GM12865 (cell line): ENCODE measurements around the gene ANGPTL2.
A peak's percentile ranks its signal among the peaks of the same experiment; 100 is the strongest.

Experiments
- DNase-seq: peaks from one replicate; pipeline ENCODE4 v3.0.0; 2010; ENCODE audit warnings: low read depth
- H3K4me3 ChIP-seq: 2 replicates; pipeline ENCODE4 v1.5.1; 2011; ENCODE audit warnings: mild to moderate bottlenecking, low read depth, low read length, control low read depth
- CTCF ChIP-seq: IDR thresholded peaks from 2 replicates; pipeline ENCODE4 v1.5.1; 2011; ENCODE audit warnings: low read length, control low read depth, low read depth, inconsistent platforms; ENCODE audit not compliant: insufficient read depth; ENCODE audit errors: missing control alignments

Gene ANGPTL2

DNA sequence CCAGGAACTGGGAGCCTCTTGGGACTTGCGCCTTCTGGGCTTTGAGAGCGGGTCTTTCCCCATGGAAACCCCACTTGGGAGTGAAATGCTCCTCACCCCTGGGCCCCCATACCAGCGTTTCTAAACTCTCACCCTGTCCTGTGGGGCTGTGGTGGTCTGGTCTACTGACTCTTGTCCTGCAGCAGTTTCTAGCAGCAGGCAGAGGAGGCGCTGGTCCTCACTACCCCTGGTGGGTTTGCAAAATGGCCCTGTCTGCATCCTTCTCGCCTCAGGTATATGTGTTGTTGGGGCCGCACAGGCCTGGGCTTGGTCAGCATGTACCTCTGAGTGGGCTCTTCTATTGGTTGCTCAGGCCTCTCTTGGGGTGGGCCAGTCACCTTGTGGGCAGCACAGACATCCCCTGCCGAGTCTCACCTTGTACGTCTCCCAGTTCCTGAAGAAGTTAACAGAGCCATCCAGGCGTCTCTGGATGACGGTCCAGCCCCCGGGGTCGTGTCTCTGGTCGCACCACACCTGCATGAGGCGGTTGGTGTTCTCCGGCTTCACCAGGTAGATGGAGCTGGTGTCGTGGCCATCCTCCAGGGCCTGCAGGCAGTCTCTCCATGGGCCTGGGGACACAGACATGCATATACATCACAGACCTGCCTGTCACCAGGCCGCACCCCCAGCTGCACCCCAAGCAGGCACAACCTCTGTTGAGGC lies 29.0 kb downstream of the ANGPTL2 start:
- no peak overlapping the region for H3K4me3 ChIP-seq
- no peak for DNase-seq
- no peak for TF ChIP-seq CTCF

DNA sequence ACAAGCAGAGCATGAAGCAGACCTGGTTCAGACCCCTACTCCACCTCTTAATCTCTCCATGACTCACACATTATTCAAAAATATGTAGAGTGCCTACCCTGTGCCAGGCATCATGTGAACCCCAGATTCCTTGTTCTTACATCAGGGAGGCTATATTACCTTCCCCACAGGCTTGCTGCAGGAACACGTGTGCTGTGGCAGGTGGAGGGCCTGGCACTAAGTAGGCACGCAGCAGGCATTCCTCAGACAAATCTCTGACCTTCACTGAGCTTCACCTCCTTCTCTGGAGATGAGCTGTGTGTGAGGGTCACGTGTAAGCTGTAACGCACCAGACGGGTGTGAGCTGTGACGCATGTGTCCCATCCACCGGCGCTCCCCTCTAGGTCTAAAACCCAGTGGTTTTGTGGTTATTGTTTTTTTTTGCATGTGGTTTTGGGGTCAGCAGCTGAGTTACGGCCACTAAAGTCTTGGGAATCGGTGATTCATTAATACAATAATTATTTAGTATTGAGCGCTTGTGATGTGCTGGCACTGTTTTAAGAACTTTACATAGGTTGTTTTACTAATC lies 30.3 kb downstream of the ANGPTL2 start:
- no peak overlapping the region for H3K4me3 ChIP-seq
- TF ChIP-seq CTCF = no peak
- peak; percentile 29 for DNase-seq

DNA sequence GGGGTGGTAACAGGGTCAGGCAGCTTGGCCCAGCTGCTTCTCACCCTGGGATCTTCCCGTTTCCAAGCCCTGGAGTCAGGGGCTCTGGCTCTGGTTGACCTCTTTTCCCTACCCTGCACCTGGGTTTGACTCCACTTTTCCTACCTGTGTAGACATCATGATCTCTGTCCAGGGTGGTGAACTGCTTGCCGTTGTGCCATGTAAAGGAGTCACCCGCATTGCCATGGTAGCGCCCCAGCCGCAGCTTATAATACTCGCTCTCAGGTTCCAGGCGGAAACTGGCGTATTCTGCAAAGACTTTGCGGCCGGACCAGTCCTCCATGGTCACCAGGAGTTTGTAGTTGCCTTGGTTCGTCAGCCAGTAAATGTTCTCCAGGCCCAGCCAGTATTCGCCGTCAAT lies 30.9 kb downstream of the ANGPTL2 start:
- no peak for TF ChIP-seq CTCF

DNA sequence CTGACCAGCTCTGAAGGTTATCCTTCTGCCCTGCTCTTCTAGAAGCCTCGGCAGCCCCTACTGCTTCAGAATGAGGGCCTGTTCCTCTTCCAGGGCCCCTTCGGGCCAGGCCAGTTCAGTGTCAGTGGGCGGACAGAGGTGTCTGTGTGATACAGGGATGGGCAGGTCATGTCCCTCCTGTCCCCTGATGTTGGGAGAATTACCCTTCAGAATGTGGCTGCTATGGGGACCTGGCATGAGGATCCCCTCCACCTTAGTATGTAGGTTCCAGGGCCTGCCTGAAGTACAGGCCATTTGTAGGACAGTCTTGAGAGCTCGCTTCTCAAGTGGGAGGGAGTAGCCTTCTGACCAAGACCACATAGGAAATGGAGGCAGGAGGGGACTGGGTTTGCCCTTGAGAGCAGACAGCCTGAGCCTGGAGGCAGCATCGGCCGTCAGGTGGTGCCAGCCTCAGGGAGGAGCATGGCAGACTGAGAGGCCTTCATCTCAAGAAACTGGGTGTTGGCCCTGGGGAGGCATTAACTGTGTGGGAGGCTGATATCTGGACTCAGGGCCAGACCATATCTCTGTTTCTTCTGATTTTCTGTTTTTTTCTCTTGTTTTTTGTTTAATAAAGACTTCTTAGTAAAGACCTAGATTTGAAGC lies 32.0 kb downstream of the ANGPTL2 start:
- no peak for DNase-seq
- no peak for TF ChIP-seq CTCF
- no peak overlapping the region for H3K4me3 ChIP-seq

More for the DNA sequence above, 30.9 kb downstream of the ANGPTL2 start:
- no peak overlapping the region for H3K4me3 ChIP-seq
- DNase-seq = no peak

- H3K4me3 ChIP-seq = no peak overlapping the region
- no peak for DNase-seq
- no peak for TF ChIP-seq CTCF
Measured at GRCh38 chr9:127089631-127090081, 32.8 kb downstream of the ANGPTL2 start.

DNA sequence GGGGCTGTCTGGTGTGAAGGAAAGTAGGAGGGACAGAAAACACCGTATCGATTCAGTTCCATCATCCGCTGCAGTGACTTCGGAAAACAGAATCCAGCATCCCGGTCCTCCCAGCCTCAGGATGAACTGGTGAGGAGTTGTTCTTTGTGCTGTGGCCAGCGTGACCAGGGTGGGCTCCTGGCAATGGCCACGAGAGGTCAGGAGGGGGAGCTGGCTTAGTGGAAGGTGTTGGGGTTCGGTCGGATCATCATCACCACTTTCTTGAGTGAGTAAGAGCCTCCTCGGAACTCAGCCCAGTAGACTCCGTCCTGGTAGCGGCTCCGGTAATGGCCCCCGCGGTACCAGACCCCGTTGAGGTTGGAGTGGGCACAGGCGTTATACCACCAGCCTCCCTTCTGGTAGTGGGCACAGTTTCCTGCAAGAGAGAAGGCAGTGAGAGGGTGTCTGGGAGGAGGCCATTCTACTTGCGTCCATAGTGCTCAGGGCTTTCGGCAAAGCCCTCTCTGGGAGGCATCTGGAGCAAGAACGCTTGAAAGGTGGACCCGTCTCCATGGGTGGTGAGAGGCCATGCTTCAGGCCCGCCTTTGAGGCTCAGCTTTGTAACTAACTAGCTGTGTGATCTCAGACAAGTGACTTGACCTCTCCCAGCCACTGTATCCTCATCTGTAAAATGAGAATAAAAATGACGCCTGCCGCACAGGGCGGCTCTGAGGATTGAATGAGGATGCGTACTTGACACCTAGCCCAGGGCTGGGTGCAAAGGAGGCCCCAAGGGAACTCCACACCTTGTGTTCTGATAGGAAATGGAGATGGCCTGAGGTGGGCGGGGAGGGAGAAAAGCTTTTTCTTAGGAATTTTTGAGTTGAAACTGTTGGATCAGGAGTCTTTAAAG lies 33.5 kb downstream of the ANGPTL2 start:
- no peak for DNase-seq
- TF ChIP-seq CTCF = no peak
- no peak overlapping the region for H3K4me3 ChIP-seq
